Astrocyte (in vitro differentiated cells and primary cell): ENCODE data around the gene ACTL8.

Experiments
- CTCF ChIP-seq: IDR thresholded peaks from 2 replicates; pipeline ENCODE4 v1.5.1; 2011; ENCODE audit warnings: low read depth, mild to moderate bottlenecking, inconsistent platforms, low read length, moderate library complexity; ENCODE audit not compliant: insufficient read depth
- EZH2 ChIP-seq: IDR thresholded peaks from 2 replicates; pipeline ENCODE4 v1.6.1; 2012; ENCODE audit warnings: mild to moderate bottlenecking, low read length, inconsistent platforms; ENCODE audit not compliant: insufficient read depth

- no peak for TF ChIP-seq CTCF
- no peak for TF ChIP-seq EZH2
Measured at GRCh38 chr1:17819129-17819802, 64.1 kb downstream of the ACTL8 start.
